ENCODE measurements around the gene CFAP65. TPM values are rescaled to one million over a fixed set of nuclear protein-coding genes. Genes with fewer than 3 reads are reported as not detected.

Gene CFAP65
- total RNA-seq, 1 donor from 2014 or later = not detected

DNA sequence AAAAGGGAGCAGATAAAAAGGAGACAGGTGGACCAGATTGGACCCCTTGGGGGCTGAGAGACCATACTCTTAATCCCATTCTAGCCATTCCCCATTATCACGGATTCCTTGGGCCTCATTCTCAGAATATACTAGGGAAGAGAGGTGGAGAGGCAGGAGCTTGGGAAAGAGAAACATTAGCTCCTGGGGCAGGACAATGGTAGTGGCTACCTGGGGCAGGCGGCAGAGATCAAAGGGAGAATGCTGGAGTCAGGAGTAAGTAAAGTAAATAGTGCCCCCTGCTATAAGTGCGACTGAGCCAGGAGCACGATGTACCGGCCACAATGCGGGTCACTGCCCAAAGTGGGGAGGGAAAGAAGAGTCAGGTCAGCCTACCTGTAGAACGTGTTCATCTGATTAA, 39.8 kb upstream of the CFAP65 start:
- Histone ChIP-seq H3K4me1 (peaks cover 19% of the 10 kb centered on the region), H3K4me3 (no peak overlapping the region), H3K27me3 (ENCODE audit: low read depth) (no peaks in the 10 kb centered on the region), H3K9me3 (replicated peaks) (no peaks in the 10 kb centered on the region), H3K27ac (replicated peaks) (no peak overlapping the region), H3K36me3 (peaks cover 19% of the 10 kb centered on the region)
- DNase-seq = no peak
- intact Hi-C loops (cut with micrococcal nuclease) = no loop called here
- TF ChIP-seq, protein P1, sequence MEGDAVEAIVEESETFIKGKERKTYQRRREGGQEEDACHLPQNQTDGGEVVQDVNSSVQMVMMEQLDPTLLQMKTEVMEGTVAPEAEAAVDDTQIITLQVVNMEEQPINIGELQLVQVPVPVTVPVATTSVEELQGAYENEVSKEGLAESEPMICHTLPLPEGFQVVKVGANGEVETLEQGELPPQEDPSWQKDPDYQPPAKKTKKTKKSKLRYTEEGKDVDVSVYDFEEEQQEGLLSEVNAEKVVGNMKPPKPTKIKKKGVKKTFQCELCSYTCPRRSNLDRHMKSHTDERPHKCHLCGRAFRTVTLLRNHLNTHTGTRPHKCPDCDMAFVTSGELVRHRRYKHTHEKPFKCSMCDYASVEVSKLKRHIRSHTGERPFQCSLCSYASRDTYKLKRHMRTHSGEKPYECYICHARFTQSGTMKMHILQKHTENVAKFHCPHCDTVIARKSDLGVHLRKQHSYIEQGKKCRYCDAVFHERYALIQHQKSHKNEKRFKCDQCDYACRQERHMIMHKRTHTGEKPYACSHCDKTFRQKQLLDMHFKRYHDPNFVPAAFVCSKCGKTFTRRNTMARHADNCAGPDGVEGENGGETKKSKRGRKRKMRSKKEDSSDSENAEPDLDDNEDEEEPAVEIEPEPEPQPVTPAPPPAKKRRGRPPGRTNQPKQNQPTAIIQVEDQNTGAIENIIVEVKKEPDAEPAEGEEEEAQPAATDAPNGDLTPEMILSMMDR (IDR thresholded peaks at IDR 0.05; ENCODE audit: borderline replicate concordance) = no peak

DNA sequence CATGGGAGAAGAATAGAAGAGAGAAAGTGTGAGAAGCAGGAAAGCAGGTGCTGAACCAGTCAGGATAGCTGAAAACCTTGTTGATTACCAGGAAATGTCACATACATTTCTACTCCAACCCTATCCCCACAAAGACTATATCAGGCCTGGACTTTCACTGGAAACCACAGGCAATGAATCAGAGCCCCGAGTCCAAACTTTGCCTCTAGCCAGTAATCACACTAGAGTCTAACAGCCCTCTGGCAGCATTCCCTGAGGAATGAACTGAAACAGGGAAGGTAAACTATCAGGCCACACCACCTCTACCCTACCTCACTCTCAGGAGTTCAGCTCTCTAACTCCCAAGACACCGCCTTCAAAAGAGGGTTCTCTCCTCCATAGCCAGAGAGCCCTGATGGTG, 38.1 kb upstream of the CFAP65 start:
- TF ChIP-seq, protein P1 (IDR thresholded peaks at IDR 0.05; ENCODE audit: borderline replicate concordance) = no peak
- peaks cover 19% of the 10 kb centered on the region for H3K4me1 ChIP-seq
- H3K27ac ChIP-seq (replicated peaks) = no peak overlapping the region
- intact Hi-C loops (cut with micrococcal nuclease) = no loop called here
- H3K9me3 ChIP-seq (replicated peaks) = no peaks in the 10 kb centered on the region
- DNase-seq = no peak
- peaks cover 26% of the 10 kb centered on the region for H3K36me3 ChIP-seq
- H3K4me3 ChIP-seq = no peak overlapping the region
- H3K27me3 ChIP-seq (ENCODE audit: low read depth) = no peaks in the 10 kb centered on the region

DNA sequence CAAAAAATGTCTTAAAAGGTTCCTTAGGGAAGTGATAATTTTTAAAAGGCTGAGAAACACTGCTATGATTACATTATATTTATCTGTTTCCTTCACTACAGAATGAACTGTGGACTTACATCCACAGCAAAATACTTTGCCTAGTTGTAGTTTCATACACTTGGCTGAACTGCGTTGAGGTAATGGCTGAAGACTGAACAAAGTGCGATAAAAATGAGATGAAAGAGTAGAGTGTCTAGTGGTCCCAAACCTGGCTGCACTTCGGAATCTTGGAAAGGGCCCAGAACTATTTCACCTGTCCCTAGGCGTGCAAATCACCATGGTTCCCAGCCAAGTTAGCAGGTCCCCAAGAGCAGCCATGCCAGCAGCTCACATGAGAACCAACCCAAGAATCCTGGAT, 37.6 kb upstream of the CFAP65 start:
- TF ChIP-seq, protein P1 (IDR thresholded peaks at IDR 0.05; ENCODE audit: borderline replicate concordance) = no peak
- peaks cover 19% of the 10 kb centered on the region for H3K4me1 ChIP-seq
- intact Hi-C loops (cut with micrococcal nuclease) = no loop called here
- no peak for DNase-seq
- H3K36me3 ChIP-seq = peaks cover 26% of the 10 kb centered on the region
- H3K4me3 ChIP-seq = no peak overlapping the region
- no peaks in the 10 kb centered on the region for H3K9me3 ChIP-seq (replicated peaks)
- H3K27me3 ChIP-seq (ENCODE audit: low read depth) = no peaks in the 10 kb centered on the region
- no peak overlapping the region for H3K27ac ChIP-seq (replicated peaks)

DNA sequence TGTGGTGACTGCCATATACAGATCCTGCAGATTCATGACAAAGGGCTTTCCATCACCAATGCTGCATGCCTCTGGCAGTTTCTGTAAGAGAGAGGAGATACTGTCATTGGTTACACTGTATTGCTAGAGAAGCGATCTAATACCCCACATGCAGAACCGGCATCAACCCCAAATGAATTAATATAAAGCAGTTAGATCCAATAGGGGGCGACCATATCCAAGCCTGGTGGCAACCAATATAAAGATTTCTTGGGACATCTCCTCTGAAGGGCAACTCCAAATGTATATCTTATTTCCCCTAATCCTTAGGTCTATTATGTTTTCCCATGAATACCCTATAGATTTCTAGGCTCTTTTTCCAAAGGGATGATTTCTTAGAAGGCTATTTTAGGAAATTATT, 36.8 kb upstream of the CFAP65 start:
- H3K4me3 ChIP-seq = no peak overlapping the region
- peaks cover 22% of the 10 kb centered on the region for H3K4me1 ChIP-seq
- DNase-seq = no peak
- TF ChIP-seq, protein P1 (IDR thresholded peaks at IDR 0.05; ENCODE audit: borderline replicate concordance) = no peak
- H3K27me3 ChIP-seq (ENCODE audit: low read depth) = no peaks in the 10 kb centered on the region
- H3K36me3 ChIP-seq = peaks cover 26% of the 10 kb centered on the region
- no peaks in the 10 kb centered on the region for H3K9me3 ChIP-seq (replicated peaks)
- intact Hi-C loops (cut with micrococcal nuclease) = no loop called here
- H3K27ac ChIP-seq (replicated peaks) = no peak overlapping the region

DNA sequence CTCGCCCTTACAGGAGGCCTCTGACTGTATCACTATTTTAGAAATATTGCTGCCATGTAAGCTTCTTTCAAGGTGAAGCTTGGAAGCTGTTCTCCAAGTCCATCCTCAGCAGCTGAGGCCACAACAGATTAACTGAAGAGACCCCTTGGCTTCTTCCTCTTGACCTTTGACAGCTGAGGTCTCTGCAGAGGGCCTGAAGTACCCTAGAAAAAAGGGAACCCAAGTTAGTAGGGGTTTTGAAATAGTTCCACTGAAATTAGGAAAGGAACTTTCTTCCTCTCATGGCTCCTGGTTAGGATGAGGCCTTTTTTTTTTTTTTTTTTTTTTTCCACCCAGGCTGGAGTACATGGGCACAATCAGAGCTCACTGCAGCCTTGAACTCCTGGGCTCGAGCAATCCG, 34.9 kb upstream of the CFAP65 start:
- no peak for DNase-seq
- no peaks in the 10 kb centered on the region for H3K9me3 ChIP-seq (replicated peaks)
- H3K36me3 ChIP-seq = peaks cover 26% of the 10 kb centered on the region
- peaks cover 5% of the 10 kb centered on the region for H3K4me1 ChIP-seq
- H3K27ac ChIP-seq (replicated peaks) = no peak overlapping the region
- no peak overlapping the region for H3K4me3 ChIP-seq
- TF ChIP-seq, protein P1 (IDR thresholded peaks at IDR 0.05; ENCODE audit: borderline replicate concordance) = no peak
- intact Hi-C loops (cut with micrococcal nuclease) = no loop called here
- H3K27me3 ChIP-seq (ENCODE audit: low read depth) = no peaks in the 10 kb centered on the region
